ENCODE data around the gene SLC25A21.

The SLC25A21 gene

GRCh38 chr14:36661506-36662257 is 510.7 kb downstream of the SLC25A21 start, which contains the start of gene PAX9:
PAX9 (plus strand) TSS chr14:36661860; CDS start chr14:36662090, 230 bp downstream.
- no peak for DNase-seq (ENCODE audit: low read depth)

GRCh38 chr14:36660736-36661505 is 511.5 kb downstream of the SLC25A21 start:
- DNase-seq (ENCODE audit: low read depth), result no peak

- DNase-seq (ENCODE audit: low read depth), result no peak
Observed at GRCh38 chr14:36659822-36660735, 512.3 kb downstream of the SLC25A21 start.

- no peak for DNase-seq (ENCODE audit: low read depth)
Observed at GRCh38 chr14:36659010-36659821, 513.2 kb downstream of the SLC25A21 start.

- DNase-seq (ENCODE audit: low read depth), result no peak
Observed at GRCh38 chr14:36658123-36659009, 514.0 kb downstream of the SLC25A21 start.

- DNase-seq (ENCODE audit: low read depth), result no peak
Observed at GRCh38 chr14:36657399-36658122, 514.8 kb downstream of the SLC25A21 start.

- no peak for DNase-seq (ENCODE audit: low read depth)
Observed at GRCh38 chr14:36656687-36657398, 515.6 kb downstream of the SLC25A21 start.

GRCh38 chr14:36655963-36656686 is 516.3 kb downstream of the SLC25A21 start:
- no peak for DNase-seq (ENCODE audit: low read depth)

GRCh38 chr14:36655571-36655962 is 516.8 kb downstream of the SLC25A21 start:
- DNase-seq (ENCODE audit: low read depth), result no peak

- DNase-seq (ENCODE audit: low read depth), result no peak
Observed at GRCh38 chr14:36654794-36655381, 517.5 kb downstream of the SLC25A21 start.

- no peak for DNase-seq (ENCODE audit: low read depth)
Observed at GRCh38 chr14:36653962-36654793, 518.2 kb downstream of the SLC25A21 start.

GRCh38 chr14:36653413-36653812 is 519.0 kb downstream of the SLC25A21 start:
- no peak for DNase-seq (ENCODE audit: low read depth)

GRCh38 chr14:36652542-36653201 is 519.7 kb downstream of the SLC25A21 start:
- no peak for DNase-seq (ENCODE audit: low read depth)

GRCh38 chr14:36649872-36650650 is 522.3 kb downstream of the SLC25A21 start:
- no peak for DNase-seq (ENCODE audit: low read depth)
